ENCODE data around the gene MOCS2.

DNA sequence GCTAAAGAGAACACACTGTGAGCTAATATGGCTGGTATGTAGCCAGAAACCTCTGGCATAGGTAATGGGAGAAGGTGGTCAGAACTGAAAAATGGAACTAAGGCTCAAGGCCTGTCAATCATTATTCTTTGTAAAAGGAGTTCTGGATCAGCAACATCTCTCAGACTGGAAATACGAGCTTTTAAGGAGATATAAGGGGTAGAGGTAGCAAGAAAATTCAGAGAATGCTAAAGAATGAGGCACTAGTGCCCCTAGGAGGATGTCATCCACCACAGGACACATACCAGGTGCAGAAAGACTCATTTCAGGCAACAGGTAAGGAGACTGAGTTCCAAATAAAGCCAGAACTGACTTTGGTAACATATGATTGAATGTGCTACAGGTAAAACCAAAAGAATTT lies 18.9 kb upstream of the MOCS2 start:
- TF ChIP-seq, protein P1, sequence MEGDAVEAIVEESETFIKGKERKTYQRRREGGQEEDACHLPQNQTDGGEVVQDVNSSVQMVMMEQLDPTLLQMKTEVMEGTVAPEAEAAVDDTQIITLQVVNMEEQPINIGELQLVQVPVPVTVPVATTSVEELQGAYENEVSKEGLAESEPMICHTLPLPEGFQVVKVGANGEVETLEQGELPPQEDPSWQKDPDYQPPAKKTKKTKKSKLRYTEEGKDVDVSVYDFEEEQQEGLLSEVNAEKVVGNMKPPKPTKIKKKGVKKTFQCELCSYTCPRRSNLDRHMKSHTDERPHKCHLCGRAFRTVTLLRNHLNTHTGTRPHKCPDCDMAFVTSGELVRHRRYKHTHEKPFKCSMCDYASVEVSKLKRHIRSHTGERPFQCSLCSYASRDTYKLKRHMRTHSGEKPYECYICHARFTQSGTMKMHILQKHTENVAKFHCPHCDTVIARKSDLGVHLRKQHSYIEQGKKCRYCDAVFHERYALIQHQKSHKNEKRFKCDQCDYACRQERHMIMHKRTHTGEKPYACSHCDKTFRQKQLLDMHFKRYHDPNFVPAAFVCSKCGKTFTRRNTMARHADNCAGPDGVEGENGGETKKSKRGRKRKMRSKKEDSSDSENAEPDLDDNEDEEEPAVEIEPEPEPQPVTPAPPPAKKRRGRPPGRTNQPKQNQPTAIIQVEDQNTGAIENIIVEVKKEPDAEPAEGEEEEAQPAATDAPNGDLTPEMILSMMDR (conservative IDR thresholded peaks at IDR 0.05; ENCODE audit: low read length), result no peak
- TF ChIP-seq EZH2phosphoT487 (IDR thresholded peaks at IDR 0.05; ENCODE audit: borderline replicate concordance, low read depth, low read length), result no peak
